GM12865 (cell line): Measurements from ENCODE around the gene C1QL4.
"Not testable (repeated sequence)": the region's sequence is repeated elsewhere in the genome, so short reads cannot be mapped to it uniquely, and the experiment has no call there.

Experiments used
- DNase-seq: peaks from one replicate; pipeline ENCODE4 v3.0.0; 2010; ENCODE audit warnings: low read depth
- H3K4me3 ChIP-seq: 2 replicates; pipeline ENCODE4 v1.5.1; 2011; ENCODE audit warnings: mild to moderate bottlenecking, low read depth, low read length, control low read depth
- CTCF ChIP-seq: IDR thresholded peaks from 2 replicates; pipeline ENCODE4 v1.5.1; 2011; ENCODE audit warnings: low read length, control low read depth, low read depth, inconsistent platforms; ENCODE audit not compliant: insufficient read depth; ENCODE audit errors: missing control alignments

C1QL4 gene

GRCh38 chr12:49336645-49337584, at the start of gene C1QL4:
Gene C1QL4 (minus strand): TSS chr12:49337188. CDS start chr12:49336477, 711 bp downstream.
- DNase-seq: peak; percentile 77
- no peak within 1 kb of the TSS; the same call in 1 of the 2 replicates for H3K4me3 ChIP-seq
- TF ChIP-seq CTCF: peak; percentile 94

- not testable (repeated sequence) for H3K4me3 ChIP-seq, DNase-seq
Measured at GRCh38 chr12:49380184-49380583, 43.2 kb upstream of the C1QL4 start.

- DNase-seq: no peak
- H3K4me3 ChIP-seq: no peak overlapping the region
- no peak for TF ChIP-seq CTCF
Measured at GRCh38 chr12:49377386-49377785, 40.4 kb upstream of the C1QL4 start.

GRCh38 chr12:49375406-49375805, 38.4 kb upstream of the C1QL4 start:
- no peak overlapping the region for H3K4me3 ChIP-seq
- DNase-seq: no peak
- TF ChIP-seq CTCF: no peak

GRCh38 chr12:49370539-49370938, 33.6 kb upstream of the C1QL4 start:
- no peak for DNase-seq
- H3K4me3 ChIP-seq: peak overlapping the region; percentile 75
- no peak for TF ChIP-seq CTCF

- peak; percentile 62 for TF ChIP-seq CTCF
- peak; percentile 89 for DNase-seq
- peak overlapping the region; percentile 75 for H3K4me3 ChIP-seq
Measured at GRCh38 chr12:49369411-49370145, 32.6 kb upstream of the C1QL4 start.

- H3K4me3 ChIP-seq: peak overlapping the region; percentile 75
- no peak for DNase-seq
- TF ChIP-seq CTCF: no peak
Measured at GRCh38 chr12:49368240-49368600, 31.2 kb upstream of the C1QL4 start.
